ENCODE measurements around the gene TRAF1.

TRAF1 gene

GRCh38 chr9:120870206-120870605 lies 56.4 kb downstream of the TRAF1 start:
- no peak for DNase-seq (ENCODE audit: low read depth in 2 of 2)

- DNase-seq (ENCODE audit: low read depth in 2 of 2): no peak
Observed at GRCh38 chr9:120869726-120870125, 56.9 kb downstream of the TRAF1 start.

DNA sequence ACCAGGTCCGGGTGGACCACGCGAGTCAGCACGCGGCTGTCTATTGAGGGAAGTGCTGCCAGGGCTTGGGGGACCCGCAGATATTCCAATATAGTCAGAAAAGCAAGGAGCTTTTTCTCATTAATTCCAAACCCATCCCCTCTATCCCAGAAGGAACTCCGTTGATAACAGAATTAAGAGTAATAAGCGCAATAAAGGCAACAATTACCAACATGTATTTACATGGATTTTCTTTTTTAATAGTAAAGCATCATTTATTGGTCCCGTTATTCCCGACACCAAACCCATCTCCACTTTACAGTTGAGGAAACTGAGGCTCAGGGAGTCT lies 57.3 kb downstream of the TRAF1 start:
- DNase-seq (ENCODE audit: low read depth in 2 of 2): no peak

DNA sequence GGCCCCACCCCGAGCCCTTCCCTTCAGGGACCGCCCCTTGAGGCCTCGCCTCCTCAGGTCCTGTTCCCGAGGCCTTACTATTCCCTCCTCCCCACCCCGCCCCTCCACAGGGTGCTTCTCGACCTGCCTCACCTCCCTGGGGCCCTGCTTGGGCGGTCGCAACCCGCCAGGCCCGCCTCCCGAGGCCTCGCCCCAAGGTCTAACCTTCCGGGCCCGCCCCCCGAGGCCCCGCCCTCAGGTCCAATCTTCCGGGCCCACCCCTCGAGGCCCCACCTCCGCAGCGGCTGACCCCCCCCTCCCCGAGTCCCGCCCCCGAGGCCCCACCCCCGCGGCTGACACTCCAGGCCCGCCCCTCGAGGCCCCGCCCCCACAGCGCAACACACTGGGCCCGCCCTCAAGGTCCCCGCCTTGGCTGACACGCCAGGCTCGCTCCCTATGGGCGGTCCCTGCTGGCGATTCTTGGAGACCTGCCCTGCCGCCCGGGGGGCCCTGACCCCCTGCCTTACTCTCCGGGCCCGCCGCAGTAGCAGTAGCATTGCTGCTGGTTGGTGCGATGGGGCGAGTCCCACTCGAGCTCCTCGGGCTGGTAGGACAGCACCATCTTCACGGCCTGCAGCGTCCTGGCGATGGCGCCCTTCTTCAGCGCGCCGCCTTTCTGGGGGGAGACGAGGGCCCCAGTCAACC lies 57.8 kb downstream of the TRAF1 start:
- DNase-seq (ENCODE audit: low read depth in 2 of 2): peak; percentile 92 to 95

- DNase-seq (ENCODE audit: low read depth in 2 of 2): no peak
Observed at GRCh38 chr9:120868339-120868675, 58.3 kb downstream of the TRAF1 start.

DNA sequence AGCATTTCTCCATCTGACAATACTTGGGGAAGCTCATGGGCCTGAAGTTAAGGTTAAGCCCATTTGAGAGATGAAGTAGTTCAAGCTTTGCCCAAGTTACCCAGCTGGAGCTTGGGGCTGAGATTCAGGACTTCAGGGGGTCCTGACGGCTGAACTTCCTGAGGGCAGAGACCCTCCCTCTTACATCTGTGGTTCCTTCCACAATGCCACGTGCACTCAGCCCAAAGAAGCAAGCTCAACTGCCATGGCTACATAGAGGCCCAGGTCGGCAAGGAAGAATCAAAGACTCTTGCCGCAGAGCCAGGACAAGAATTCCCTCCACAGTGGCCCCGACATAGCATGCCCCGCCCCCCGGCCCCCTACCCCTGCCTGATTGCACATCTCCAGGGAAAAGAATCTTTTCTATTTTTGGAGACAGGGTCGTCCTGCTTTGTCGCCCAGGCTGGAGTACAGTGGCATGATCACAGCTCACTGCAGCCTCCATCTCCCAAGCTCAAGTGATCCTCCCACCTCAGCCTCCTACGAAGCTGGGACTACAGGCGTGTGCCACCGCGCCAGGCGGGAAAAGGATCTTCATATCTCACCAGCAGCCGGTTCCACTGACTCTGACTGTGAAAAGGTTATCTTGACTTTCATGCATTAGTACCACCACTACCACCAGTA lies 58.8 kb downstream of the TRAF1 start:
- no peak for DNase-seq (ENCODE audit: low read depth in 2 of 2)

DNA sequence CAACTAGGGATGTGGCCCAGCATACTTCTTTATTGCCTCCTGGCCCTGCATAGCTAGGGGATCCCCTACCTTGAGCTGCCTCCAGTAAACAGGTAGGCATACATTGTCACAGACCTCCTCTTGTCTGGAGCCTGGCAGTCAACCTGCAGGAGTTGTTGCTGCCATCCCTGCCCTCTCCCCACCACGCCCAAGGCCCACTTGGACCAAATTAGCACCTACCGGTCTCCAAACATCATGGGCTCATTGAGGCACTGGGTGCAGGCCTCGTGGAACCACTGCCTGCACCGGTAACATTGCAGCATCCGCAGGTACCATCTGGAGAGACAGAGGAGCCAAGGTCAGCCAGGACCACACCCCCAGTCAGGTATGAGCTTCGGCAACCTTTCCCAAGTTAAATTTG lies 59.9 kb downstream of the TRAF1 start:
- no peak for DNase-seq (ENCODE audit: low read depth in 2 of 2)

- DNase-seq (ENCODE audit: low read depth in 2 of 2): no peak
Observed at GRCh38 chr9:120865809-120866208, 60.8 kb downstream of the TRAF1 start.

GRCh38 chr9:120865176-120865575 lies 61.4 kb downstream of the TRAF1 start:
- DNase-seq (ENCODE audit: low read depth in 2 of 2): no peak

DNA sequence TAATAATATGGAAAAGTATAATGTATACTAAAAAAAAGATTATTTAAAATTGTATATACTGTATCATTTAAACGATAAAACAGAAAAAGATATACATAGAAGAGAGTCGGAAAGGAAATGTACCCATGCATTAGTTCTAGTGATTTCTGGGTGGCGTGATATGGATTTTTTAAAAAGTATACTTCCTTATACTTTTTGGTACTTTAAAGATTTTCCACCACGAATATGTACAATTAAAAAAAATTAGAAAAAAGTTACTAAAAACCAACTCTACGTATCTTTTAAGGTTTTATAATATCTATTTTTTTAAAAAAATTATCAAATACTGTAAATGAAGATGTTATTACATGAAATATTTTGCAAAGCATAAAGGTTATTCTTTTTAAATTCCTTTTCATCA lies 61.9 kb downstream of the TRAF1 start:
- no peak for DNase-seq (ENCODE audit: low read depth in 2 of 2)

DNA sequence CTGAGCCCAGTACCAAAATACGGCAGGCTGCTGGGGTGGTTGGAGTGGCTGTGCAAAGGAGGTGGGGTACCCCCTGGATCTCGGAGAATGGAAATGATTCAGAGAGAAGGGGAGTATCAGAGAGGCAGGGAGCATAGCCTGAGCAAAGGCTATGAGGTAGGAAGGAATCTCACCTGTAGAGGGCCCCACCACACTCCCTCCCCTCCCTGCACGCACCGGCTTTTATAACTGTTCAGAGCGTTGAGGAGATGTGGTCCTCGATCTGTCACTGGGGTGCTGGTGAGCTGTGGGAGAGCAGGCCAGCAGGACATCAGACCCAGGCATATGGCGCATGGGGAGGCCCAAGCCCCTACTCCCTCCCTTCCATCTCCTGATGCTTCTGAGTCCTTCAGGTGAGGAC lies 62.8 kb downstream of the TRAF1 start:
- DNase-seq (ENCODE audit: low read depth in 2 of 2): no peak

GRCh38 chr9:120862452-120862851 lies 64.1 kb downstream of the TRAF1 start:
- DNase-seq (ENCODE audit: low read depth in 2 of 2): no peak

DNA sequence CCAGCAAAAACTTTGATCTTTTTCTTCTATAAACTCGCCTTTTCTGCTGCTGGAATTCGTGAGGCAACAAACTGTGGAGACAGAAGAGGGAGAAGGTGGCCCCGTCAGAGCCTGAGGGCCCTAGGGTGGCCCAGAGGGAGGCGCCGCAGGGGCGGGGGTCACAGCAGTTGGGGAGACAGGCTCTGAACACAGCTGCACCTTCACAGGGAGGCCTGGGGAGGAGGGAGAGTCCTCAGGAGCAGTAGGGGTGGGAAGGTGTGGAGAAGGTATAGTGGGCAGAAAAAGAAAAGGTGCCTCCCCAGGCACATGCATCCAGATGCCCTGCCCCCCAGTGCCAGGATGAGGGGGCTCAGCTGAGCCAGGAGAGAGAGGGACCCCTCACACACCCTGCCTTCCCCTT lies 64.7 kb downstream of the TRAF1 start:
- DNase-seq (ENCODE audit: low read depth in 2 of 2): no peak

GRCh38 chr9:120860083-120860482 lies 66.5 kb downstream of the TRAF1 start:
- DNase-seq (ENCODE audit: low read depth in 2 of 2): no peak

GRCh38 chr9:120859361-120859760 lies 67.2 kb downstream of the TRAF1 start:
- no peak for DNase-seq (ENCODE audit: low read depth in 2 of 2)

DNA sequence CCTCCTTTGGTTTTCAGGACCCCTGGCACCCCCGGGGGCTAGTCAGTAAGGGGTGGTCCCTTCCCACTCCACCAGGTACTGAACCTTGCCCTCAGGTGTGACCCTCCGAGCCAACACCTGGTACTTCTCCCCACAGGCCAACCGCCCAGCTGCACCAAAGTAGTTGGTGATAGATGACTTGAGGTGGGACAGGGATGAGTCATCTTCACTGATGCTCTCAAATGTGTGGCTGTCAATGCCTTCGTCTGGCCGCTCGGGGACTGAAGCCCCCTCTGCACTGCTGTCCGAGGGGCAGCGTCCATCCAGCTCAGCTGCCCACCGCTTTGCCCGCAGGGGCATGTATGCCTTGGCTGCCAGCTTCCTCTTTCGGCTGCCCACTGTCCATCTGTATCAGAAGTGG lies 68.7 kb downstream of the TRAF1 start:
- no peak for DNase-seq (ENCODE audit: low read depth in 2 of 2)

GRCh38 chr9:120857481-120857880 lies 69.1 kb downstream of the TRAF1 start:
- DNase-seq (ENCODE audit: low read depth in 2 of 2): no peak

DNA sequence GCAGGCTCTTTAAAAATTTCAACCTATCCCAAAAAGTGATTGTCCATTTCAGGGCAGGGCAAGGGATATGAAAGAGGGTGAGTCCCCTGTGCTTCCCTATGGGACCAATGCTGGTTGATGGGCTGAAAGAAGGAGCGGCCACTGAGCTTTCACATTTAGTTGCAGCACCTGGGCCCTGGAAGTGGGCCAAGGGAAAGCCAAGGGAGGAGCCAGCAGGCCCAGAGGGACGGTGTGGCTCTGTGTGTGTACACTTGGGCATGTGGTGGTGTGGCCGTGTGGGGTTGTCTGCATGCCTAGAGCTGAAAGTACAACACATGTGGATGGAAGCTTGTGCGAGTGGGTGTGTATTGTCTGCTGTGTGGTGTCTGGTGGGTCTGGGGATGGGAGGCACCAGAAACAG lies 69.9 kb downstream of the TRAF1 start:
- no peak for DNase-seq (ENCODE audit: low read depth in 2 of 2)

DNA sequence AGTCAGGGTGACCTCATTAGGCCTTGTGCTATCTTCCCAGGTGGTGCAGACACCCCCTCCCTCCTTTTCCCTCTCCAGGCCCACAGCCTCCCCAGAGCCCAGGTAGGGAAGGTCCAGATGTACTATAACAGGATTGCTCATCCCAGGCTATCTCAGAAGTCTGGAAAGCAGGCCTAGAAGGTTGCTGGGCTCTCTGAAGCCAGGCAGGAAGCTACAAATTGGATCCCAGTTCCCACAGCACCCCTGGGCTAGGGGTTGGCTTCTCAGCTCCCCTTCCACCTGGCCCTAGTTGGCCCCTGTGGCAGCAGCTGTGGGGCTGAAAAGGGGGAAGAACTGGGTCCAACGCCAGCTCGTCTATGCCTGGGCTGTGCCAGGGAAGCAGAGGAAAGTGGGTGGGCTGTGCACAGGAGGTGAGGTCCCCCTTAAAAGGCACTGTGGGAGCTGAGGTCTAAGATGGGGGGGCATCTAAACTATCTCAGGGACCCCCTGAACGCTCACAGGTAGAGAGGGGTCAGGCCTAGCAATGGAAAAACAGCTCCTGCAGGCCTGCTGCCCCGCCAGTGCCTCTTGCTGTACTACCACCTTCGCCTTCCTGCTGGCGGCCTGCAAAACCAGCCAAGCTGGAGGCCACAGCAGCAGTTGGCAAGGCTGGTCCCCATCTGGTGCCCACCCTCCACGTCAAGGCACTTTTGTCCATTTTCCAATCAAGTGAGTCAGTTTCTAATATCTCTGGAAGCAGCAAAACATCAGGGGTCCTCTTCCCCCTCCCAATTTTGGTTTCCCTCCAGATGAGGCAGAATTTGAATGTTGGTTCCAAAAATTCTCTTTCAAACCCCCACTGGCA lies 70.5 kb downstream of the TRAF1 start:
- no peak for DNase-seq (ENCODE audit: low read depth in 2 of 2)

GRCh38 chr9:120854596-120855327 lies 71.8 kb downstream of the TRAF1 start:
- no peak for DNase-seq (ENCODE audit: low read depth in 2 of 2)

DNA sequence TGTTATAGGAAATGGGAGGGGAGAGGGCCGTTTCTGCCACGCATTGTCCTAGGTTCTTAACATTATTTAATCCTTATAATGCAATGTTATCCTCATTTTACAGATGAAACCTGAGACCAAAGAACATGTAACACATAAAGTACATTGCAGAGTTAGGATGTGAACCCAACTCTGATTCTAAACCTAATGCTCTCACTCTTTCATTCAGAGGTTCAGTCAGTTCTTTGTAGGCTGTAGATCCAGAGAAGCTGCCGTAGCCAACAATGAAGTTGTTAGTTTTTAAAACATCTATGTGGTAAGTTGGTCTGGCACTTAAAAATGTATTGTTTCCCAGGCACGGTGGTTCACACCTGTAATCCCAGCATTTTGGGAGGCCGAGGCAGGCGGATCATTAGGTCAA lies 73.4 kb downstream of the TRAF1 start:
- DNase-seq (ENCODE audit: low read depth in 2 of 2): no peak
